ENCODE results near the gene DNAI7.

Gene DNAI7

GRCh38 chr12:25099010-25099409 is 96.0 kb downstream of the DNAI7 start:
- DNase-seq, result no peak

DNA sequence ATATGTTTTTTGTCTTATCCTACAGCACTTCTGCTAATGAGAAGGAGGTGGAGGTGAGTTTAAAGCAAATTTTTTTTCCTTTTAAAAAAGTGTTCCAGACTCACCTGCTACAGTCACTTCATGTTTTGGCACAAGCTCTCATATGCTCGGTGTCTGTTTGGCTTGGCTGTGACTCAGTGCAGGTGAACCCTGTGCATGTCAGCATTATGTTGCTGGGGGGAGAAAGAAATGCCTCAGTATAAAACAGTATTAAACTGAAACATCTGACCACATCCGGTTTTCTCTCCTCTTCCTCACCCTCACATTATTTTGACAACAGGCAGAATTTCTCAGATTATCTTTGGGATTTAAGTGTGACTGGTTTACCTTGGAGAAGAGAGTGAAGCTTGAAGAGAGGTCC is 105.2 kb downstream of the DNAI7 start:
- DNase-seq, result no peak

DNA sequence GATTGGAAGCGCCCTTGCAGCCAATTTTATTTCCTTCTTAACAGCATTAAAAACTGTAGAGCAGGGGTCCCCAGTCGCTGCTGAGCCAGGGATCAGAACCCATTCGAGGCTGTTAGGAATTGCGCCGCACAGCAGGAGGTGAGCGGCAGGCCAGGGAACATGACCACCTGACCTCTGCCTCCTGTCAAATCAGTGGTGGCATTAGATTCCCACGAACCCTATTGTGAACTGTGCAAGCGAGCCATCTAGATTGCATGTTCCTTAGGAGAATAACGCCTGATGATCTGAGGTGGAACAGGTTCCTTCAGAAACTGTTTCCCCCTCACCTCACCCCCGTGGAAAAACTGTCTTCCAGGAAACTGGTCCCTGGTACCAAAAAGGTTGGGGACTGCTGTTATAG is 107.4 kb downstream of the DNAI7 start:
- DNase-seq, result no peak

GRCh38 chr12:25084816-25085215 is 110.1 kb downstream of the DNAI7 start:
- DNase-seq, result no peak

GRCh38 chr12:25083211-25083610 is 111.7 kb downstream of the DNAI7 start:
- DNase-seq, result peak; percentile 3

GRCh38 chr12:25082628-25083027 is 112.3 kb downstream of the DNAI7 start:
- no peak for DNase-seq

DNA sequence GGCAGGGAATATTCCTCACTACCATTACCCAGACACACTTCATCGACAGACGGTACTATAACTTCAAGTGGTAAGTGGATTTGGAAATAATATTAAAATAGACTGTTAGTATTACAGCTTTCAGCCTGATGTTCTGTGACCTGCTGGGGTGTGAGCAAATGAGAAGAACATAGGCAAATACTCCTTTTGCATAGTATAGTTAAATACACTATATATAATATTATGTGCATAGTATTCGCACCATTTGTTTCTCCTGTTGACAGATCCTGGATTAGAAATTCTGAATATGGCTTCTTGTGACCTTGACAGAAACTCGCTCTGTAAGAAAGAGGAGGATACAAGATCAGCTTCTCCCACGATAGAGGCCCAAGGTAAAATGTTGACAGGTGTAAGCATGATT is 115.6 kb downstream of the DNAI7 start:
- no peak for DNase-seq

DNA sequence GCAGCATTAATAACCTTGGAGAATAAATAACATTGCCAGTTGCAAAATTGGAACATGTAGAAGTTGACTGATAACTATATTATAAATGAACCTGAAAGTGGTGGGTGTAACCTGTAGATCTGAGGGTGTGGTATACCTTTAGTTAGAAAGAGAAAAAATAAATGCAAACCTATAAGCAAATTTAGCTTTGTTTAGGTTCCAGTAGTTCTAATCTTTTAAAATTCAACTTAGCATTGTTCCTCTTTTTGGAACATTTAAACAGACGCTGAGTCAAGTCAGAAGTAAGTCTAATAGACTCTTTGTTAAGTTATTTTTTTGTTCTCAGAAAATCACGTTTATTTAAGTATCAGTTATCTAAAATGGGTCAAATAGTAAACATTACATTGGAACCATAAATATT is 120.0 kb downstream of the DNAI7 start:
- DNase-seq, result no peak

DNA sequence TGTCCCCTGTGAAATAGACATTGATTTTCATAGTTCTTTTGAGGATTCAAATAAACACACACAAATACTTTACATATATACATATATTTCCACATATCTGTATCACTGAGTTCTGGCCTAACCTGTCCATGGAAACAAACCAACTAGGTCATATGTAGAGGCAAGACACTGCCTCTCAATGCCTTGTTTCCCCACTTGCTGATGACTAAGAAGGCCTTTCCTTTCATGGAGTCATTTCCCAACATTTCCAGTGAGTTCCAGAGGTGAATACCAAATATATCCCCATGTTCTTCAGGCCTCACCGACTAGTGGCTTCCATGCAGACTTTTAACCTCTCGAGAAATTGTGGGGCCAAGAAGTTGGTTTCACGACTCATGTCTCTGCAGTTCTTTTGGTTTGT is 120.8 kb downstream of the DNAI7 start:
- DNase-seq, result no peak

GRCh38 chr12:25072906-25073650 is 121.9 kb downstream of the DNAI7 start:
- DNase-seq, result no peak

DNA sequence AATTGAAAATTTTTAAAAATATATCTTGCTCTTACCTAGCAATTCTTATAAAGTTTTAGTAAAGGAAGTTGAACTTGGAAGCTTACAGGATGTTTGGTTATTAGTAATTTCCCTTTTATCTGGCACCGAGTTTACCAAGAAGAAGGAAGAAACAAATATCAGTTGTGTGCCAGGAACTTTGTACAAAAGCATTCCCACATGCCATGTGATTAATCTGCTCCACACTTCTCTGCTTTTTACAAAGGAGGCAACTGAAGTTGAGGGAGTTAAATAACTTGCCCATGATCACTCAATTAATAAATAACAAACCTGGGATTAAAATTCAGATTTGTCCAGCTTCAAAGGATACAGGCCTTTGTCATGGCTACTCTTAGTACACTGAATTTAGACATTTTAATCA is 123.6 kb downstream of the DNAI7 start:
- no peak for DNase-seq

DNA sequence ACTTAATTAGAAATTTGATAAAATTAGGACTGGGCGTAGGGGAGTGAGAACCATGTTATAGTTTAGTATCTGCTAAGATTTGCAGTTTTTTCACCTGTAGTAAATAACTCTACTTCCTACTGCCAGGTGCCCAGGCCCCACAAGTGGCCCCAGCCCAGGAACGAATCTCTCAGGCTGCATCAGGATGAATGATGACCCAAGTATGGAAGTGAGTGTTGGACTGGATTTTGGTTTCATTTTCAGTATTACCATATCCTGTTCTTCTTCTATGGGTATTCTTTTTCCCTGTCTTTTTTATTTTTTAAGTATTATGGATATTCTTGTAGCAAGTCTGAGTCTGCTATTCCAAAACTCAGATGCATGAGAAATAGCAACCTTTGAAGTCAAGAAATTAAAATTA is 125.7 kb downstream of the DNAI7 start:
- DNase-seq, result no peak

DNA sequence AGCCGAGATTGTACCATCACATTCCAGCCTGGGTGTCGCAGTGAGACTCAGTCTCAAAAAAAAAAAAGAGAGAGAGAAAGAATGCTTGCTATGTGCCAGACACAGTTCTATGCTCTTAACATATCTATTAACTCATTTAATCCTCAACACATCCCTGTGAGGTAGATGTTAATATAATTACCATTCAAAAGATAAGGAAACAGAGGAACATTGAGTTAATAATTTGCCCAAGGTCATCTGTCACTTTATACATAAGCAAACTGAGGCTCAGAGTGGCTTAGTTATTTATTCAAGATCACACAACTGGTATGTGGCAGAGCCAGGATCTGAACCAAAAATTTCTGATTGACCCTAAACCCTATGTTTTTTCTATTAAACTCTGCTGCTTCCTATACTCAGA is 129.9 kb downstream of the DNAI7 start:
- no peak for DNase-seq

DNA sequence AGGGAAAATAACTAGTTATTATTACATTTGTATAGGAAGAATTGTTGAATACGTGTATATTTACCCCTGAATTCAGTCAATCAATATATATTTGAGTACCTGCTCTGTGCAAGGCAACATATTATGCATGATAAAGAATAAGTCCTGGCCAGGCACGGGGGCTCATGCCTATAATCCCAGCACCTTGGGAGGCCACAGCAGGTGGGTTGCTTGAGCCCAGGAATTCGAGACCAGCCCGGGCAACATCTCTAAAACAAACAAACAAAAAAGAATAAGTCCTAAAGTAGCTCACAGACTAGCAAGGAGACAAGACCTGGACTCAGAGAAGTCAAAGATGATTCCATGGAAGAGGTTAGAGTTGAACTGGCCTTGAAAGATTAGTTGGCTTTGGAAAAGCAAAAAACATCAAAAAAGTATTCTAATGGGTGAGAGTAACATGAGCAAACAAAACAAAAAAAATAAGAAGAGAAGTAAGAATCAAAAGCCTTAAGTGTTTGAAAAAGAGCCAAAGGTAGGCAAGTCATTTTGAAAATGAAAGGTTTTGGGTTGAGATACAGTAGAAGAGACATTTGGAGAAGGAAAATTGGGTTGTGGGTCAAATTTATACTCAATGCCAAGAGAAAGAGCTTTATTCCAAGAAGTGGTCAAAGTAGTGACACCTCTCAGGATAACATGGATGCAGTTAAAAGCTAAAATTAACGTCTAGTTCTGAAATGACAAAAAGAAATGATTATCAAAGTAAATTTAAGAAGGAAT is 130.9 kb downstream of the DNAI7 start:
- no peak for DNase-seq

- DNase-seq, result no peak
Observed at GRCh38 chr12:25058658-25059058, 136.3 kb downstream of the DNAI7 start.

Data from fibroblast of skin of right biceps (primary cell).